ENCODE measurements around the gene NFATC1.
"Not testable (repeated sequence)": the region's sequence is repeated elsewhere in the genome, so short reads cannot be mapped to it uniquely, and the experiment has no call there.

NFATC1 gene

DNA sequence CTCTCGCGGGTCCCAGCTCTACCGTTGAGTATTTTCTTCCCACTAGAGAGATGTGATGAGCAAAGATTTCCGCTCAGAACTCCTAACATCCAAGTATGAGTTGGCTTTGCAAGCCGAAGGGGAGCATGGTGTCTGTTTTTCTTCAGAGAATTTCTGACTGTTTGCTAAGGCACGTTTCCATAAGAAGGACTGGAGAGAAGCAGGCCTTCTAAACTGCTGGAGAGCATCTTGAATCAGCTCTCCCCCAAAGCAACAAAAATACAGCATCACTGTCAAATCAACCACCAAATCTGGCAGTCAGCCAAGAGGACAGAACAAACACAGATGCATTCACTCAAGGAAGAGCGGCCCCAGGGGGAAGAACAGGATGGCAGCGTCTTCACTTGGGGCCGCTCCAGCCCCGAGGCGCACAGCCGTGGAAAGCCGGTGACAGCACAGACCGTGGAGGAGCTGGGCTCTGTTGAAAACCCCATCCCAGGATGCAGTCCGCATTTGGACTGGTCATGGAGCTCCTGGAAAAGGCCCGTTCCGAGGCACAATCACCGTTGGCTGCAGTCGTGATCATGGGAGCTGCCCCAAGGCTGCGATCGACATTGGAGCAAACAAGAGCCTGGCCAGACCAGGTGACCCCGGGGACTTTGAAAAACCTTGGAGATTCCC is 101.4 kb downstream of the NFATC1 start:
- DNase-seq (ENCODE audit: insufficient read length, low spot score): no peak
- FAIRE-seq: no peak

DNA sequence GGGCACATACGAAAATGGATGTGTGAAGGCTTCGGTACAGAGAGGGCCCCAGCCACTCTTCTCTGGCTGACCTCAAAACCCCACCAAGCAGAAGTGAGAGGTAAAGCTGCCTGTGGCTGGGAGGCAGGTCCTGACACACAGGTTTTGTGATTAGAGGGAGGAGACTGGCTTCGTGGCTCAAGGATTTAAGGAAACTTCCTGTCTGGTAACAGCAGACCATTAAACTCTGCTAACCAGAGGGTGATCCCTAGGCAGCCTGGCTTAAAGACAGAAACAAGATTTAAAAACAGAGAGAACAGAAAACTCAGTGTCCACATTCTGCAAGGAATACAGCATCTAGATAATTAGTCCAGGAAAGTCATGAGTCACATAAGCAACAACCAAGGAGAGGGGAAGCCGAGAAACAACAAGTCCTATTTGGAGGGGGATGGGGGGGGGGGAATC is 101.9 kb downstream of the NFATC1 start:
- FAIRE-seq: no peak

DNA sequence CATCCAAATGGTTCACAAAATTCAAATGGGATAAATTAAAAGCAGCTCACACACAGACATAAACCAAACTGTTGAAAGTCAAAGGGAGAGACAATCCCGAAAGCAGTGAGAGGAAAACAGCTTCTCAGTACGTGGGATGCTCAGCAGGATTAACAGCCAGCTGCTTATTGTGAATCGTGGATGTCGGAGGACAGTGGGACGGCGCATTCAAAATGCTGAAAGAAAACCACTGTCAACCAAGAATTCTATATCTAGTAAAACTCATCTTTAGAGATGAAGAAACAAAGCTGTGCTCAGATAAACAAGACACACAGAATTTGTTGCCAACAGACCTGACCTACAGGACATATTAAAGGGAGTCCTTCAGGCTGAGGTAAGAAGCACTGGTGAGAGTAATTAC is 102.9 kb downstream of the NFATC1 start:
- no peak for FAIRE-seq
- no peak for DNase-seq (ENCODE audit: insufficient read length, low spot score)

More for the DNA sequence above, 101.9 kb downstream of the NFATC1 start:
- DNase-seq (ENCODE audit: insufficient read length, low spot score): no peak

DNA sequence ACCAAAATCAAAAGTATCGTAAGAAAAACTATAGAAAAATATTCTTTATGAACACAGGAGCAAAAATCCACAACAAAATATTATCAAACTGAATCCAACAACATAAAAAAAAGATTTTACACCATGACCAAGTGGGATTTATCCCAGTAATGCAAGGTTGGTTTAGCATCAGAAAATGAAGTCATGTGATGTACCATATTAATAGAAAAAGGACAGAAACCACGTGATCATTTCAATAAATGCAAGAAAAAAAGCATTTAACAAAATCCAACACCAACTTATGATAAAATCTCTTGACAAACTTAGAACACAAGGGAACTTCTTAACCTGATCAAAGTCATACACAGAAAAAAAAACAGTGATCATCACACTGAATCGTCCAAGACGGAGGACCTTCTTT is 105.3 kb downstream of the NFATC1 start:
- DNase-seq (ENCODE audit: insufficient read length, low spot score): no peak
- no peak for FAIRE-seq

DNA sequence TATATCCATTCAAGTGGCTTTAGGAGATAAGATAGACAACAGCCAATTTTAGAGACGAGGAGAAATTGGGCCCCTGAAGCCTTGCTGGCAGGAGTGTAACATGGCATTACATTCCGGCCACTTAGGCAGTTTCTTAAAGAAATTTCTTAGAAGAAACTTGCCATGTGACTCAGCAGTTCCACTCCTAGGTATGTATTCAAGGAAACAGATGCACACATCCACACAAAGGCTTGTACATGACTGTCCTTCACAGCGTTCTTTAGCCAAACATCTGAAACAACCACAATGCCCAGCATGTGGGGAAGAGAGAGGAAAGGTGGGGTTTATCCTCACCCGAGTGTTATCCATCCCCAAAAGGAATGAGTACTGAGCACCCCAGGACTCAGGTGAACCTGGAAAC is 107.1 kb downstream of the NFATC1 start:
- no peak for FAIRE-seq
- DNase-seq (ENCODE audit: insufficient read length, low spot score): no peak

DNA sequence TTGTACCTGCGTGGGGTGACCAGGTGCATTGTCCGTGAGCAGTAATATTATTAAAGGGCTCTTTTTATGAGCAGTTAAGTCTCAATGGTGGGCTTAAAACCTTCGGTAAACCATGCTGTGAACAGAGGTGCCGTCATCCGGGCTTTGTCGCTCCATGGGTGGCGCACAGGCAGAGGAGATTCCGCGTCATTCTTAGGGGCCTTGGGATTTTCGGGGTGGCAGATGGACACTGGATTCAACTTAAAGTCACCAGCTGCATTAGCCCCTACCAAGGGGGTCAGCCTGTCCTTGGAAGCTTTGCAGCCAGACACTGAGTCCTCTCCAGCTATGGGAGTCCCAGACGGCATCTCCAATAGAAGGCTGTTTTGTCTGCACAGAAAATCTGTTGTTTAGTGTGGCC is 107.7 kb downstream of the NFATC1 start:
- DNase-seq (ENCODE audit: insufficient read length, low spot score): no peak
- no peak for FAIRE-seq

DNA sequence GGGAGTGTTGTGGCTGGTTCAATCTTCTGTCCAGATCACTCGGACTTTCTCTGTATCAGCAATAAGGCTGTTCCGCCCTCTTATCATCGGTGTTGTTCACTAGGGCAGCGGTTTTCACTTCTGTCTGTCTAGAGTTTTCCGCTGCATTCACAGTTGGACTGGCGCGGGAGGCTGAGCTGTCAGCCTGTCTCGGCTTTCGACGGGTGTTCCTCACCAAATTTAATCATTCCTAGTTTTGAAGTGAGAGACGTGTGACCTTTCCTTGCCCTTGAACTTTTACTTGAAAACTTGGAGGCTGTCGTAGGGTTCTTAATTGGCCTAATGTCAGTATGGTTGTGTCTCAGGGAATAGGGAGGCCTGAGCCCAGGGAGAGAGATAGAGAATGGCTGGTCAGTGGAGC is 108.3 kb downstream of the NFATC1 start:
- FAIRE-seq: no peak
- DNase-seq (ENCODE audit: insufficient read length, low spot score): no peak

DNA sequence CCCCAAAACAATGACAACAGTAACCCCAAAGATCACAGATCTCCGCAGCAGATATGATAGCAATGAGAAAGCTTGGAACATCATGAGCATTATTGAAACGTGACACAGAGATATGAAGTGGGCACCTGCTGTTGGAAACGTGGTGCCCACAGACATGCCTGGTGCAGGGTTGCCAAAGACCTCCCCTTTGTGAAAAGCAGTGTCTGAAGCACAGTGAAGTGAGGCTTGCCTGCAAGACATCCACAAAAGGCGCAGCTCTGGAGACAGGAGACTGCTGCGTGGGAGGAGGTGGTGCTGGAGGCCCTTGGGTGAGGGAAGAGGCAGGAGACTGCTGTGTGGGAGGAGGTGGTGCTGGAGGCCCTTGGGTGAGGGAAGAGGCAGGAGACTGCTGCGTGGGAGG is 108.8 kb downstream of the NFATC1 start:
- not testable (repeated sequence) for DNase-seq (ENCODE audit: insufficient read length, low spot score)

DNA sequence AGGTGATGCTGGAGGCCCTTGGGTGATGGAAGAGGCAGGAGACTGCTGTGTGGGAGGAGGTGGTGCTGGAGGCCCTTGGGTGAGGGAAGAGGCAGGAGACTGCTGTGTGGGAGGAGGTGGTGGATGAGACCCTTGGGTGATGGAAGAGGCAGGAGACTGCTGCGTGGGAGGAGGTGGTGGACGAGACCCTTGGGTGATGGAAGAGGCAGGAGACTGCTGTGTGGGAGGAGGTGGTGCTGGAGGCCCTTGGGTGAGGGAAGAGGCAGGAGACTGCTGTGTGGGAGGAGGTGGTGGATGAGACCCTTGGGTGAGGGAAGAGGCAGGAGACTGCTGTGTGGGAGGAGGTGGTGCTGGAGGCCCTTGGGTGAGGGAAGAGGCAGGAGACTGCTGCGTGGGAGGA is 109.7 kb downstream of the NFATC1 start:
- not testable (repeated sequence) for DNase-seq (ENCODE audit: insufficient read length, low spot score); FAIRE-seq

More for the DNA sequence above, 108.8 kb downstream of the NFATC1 start:
- FAIRE-seq: not testable (repeated sequence)

DNA sequence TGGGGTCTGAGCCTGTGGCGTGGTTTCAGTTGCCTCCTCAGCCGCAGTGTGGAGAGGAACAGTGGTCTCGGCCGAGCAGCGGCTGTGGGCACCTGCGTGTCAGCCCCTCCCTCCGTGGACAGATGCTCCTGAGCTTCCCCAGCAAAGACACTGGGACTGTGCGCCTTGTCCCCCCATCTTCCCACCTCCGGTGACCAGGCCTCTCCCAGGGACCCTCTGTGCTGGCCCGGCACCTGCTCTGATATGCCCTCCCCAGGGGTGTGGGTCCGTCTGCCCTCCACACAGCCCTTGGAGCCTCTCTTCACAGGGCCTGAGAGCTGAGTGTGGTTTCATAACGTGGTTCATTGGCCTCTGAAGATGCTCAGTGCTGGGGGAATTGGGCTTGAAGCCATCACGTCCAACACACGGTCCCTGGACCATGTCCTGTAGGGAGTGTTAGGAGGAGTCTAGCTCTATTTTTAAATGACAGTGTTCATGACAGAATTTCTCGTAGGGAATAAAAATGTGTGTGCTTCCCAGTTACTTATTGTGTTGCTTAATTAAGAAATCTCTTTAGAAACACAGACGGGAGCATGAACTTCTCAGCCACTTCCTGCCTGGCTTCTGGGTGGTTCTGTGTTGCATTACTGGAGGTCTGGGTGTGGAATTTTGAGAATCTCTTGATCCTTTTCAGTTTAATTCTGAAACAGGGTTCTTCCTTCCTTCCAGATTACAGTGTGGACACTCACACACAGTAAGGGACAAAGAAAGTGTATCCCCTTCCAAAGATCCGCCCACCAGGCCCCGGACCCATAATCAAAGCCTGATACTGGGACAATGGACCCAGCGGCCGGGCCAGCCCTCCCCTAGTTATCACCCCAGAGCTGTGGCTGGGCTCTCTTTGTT is 110.7 kb downstream of the NFATC1 start:
- FAIRE-seq (no peak), DNase-seq (ENCODE audit: insufficient read length, low spot score) (no peak)

DNA sequence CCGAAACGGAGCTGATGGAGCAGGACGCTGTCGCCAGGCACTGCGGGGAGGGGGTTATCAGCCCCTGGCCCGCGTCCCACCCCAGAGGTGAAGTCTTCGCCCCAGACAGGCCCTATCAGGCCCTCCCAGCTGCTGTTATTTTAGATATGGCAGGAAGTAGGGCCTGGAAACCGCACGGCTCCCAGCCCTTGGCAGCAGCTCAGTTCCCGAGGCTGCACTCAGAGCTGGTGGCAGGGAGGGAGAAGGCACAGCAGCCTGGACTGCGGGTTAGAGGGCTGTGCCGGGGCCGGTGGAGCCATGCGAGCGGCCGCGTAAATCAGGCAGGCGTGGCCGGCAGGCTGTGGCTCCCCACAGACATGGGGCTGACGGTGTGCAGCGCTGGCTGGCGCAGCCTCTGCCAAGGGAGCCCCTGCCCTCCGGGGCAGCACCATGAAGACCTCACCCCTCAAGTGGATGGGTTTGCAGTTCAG is 111.4 kb downstream of the NFATC1 start:
- no peak for DNase-seq (ENCODE audit: insufficient read length, low spot score)

DNA sequence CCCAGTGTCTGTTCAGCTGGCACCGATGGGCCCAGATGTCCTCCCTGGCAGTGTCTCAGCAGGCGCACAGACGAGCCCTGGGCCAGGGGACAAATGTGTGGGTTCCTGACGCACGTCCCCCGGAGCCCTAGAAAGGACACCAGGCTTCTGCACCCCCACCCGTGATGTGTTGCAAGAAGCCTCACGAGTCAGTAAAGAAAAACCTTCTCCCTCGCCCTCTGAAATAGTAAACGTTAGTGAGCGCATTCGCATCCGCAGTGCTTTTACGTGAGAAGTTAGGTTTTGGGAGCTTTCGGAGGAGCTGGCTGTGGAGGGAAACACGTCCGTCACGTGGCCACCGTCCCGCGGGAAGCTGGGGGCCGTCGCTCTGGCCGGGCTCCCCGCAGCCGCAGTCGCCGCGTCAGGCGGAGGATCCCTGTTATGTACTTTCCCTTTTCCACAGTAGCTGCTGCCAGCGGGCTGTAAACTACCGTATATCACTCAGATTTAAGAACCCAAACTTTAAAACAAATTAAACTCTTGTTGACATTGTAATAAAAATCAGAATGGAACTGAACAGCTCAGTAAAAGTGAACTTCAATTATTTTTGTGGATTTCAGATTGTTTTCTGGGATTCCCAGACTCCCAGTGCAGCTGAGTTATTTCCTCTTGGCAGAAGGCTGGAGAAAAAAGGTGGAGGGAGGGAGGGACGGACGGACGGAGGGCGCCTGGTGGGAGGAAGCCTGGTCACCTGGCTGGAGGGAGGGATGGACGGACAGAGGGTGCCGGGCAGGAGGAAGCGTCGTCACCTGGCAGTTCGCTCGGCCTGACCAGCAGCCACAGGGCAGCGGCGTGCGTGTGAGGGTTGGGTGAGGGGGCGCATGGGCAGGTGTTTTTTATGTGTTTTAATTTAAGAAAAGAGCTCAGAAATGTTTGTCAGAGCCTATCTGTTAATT is 112.1 kb downstream of the NFATC1 start:
- FAIRE-seq (no peak), DNase-seq (ENCODE audit: insufficient read length, low spot score) (no peak)

More for the DNA sequence above, 111.4 kb downstream of the NFATC1 start:
- FAIRE-seq: no peak

DNA sequence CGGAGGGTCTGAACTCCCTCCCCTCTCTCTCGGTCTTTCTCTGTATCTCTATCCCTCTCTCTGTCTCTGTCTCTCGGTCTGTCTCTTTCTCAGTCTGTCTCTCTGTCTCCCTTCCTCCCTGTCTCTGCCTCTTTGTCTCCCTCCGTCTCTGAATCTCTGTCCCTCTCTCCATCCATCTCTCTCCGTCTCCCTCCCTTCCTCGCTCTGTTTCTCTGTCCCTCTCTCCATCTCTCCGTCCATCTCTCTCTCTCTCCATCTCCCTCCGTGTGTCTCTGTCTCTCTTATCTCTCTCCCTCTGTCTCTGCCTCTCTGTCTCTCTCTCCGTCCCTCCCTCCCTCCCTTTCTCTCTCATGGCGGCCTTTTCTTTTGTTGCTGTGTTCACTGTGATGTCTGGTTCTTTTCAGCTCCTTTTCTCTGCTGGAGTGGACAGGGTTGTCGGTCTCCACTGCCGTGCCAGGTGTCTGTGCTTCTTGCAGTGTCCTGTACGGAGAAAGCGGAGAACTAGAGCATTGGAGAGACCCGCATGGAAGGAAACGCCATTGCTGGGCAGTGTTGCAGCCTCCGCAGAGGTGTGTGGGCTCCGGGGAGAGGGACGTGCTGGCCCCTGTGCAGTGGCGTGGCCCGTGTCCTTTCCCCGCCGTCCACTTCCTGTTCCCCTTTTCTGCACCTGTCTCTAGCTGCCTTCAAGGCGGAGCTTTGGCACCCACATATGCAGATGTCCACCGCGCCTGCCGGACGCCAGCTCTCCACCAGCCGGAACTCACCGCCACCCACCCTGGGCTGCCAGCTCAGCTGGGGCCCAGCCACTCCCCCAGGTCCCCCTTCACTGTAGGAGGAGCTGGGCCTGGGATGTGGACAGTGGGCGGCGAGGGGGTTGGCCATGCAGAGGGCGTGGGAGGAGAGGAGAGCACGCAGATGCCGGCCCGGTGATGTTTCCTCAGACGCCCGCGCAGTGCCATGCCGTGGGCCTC is 113.1 kb downstream of the NFATC1 start:
- DNase-seq (ENCODE audit: insufficient read length, low spot score) (no peak), FAIRE-seq (no peak)

DNA sequence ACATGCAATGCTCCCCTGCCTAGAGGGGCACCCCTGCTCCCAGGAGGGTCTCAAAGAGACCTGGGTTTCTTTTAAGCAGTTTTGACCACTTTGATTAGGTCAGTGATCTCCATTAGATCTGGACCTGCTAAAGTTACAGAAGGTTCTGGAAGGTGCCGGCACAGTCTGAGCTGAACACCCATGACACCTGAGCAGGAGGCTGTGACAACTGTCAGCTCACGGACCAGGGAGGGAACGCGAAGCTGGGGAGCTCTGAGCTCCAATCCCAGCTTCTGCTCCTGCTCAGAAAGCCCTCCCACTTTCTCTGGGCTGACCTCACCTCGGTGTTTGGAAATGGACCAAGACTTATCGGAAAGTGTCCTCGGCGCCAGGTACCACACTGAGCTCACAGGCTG is 113.8 kb downstream of the NFATC1 start:
- no peak for FAIRE-seq

DNA sequence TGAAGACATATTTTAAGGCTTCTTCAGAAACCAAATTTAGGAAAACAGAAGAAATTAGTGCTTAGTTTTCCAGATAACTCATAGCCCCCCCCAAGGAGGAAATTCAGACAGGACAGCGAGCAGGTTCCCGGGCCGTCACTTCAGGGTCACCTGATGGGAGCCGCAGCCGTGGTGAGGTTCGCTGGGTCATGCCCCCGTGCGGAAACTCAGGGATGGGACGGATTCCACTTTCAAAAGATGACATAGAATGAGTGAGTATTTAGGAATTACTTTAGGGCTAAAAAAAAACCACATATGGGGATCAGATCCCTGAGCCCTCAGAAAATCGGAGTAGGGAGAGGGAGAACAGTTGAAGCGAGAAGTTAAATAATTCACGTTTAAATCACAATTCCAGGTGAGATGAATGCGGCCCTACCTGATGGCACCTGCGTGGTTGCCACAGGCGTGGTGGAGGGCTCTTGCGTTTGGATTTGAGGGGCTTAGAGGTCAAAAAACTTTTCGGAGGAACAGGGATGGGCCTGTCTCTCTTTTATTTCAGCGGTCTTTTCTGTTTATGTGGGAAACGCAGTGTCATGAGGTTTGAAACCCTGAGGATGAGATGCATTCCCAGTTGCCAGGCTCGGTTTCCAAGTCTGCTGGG is 114.4 kb downstream of the NFATC1 start:
- DNase-seq (ENCODE audit: insufficient read length, low spot score): no peak
- FAIRE-seq: no peak

More for the DNA sequence above, 113.8 kb downstream of the NFATC1 start:
- no peak for DNase-seq (ENCODE audit: insufficient read length, low spot score)

DNA sequence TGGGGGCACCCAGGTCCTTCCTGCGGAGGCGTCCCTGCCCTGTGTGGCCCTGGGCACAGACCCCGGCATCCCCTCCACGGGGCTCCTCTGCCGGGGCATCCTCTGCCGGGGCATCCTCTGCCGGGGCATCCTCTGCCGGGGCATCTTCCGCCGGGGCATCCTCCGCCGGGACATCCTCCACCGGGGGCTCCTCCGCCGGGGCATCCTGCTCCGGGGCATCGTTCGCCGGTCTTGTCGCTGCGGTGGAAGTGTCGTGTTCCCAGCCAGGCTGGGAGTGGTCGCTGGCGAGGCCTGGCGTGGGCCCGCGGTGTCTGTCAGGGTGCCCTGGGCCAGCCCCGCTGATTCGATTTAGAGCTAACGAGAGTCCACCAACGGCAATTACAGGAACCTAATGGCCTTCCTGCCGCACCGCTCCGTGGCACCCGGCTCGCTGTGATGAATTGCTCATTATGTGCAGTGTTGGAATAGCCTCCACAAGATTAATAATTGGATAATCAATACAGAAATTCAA is 115.1 kb downstream of the NFATC1 start:
- no peak for DNase-seq (ENCODE audit: insufficient read length, low spot score)
- FAIRE-seq: no peak

DNA sequence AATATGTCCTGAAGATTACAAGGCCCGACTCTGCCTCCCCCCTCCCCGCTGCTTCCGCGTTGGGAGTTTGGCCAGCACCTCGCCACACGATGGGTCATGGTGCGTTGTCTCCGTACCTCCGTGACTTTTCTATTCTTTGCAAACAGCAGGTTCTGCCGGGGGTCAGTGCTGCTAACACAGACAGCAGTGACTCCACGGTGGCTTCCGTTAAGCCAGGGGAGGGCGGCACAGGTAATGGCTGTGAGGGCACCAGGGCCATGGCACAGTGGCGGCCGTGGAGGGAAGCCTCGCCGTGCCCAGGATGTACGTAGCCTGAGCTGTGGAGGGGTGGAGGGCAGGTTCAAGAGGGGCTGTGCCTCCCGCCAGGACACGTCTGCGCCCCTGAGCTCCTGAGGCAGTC is 115.5 kb downstream of the NFATC1 start:
- DNase-seq (ENCODE audit: insufficient read length, low spot score) (no peak), FAIRE-seq (no peak)

DNA sequence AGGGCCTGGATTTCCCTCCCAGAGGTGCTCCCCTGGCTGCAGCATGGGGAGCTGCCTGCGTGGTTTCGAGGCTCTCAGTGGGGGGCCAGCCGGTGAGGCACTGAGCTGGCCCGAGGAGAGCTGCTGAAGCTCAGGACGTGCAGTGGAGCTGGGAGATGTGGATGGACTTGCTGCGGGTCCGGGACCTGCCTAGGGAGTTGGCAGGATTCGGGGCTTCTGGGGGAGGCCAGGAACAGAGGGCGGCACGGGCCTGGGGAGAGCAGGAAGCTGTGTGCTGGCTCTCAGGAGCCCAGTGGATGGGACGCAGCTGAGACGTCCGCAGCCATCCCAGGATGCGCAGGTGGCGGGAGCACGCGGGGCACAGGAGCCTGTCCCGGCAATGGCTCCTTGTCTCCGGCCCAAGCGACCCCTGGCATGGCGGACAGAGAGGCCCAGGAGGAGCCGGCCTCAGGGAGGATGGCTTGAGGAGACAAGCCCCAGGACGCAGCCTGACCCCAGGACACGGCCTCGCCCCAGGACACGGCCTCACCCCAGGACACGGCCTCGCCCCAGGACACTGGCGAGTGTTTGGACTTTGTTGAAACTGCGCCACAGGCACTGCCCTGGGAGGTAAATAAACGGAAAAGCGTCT is 116.1 kb downstream of the NFATC1 start:
- DNase-seq (ENCODE audit: insufficient read length, low spot score): no peak
- no peak for FAIRE-seq
